ENCODE measurements around the gene NPS. TPM values are rescaled to one million over a fixed set of nuclear protein-coding genes. Genes with fewer than 3 reads are reported as not detected.

NPS gene
- total and polyA plus RNA-seq, 7 donors = not detected

DNA sequence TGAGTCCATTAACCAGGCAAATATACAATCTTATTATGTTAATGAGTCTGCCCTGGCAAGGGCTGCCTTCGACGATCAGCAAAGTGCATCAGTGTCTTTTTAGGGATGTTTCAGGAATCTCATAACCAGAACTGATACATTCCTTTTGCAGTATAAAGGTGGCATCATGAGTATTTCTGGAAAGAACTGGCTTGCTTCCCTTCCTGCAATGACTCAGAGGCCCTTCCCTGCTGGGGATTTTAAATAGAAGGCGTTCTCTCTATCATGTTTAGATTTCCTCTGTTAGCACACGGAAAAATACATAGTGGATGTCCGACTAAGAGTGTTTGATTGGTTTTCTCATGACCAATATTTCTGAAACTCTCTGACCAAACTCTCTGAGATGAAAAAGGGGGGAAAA is 1.8 kb downstream of the NPS start:
- no peak for ATAC-seq
- DNase-seq = no peak
- Histone ChIP-seq H3K27me3 (ENCODE audit: insufficient read depth in 3 of 3, low read length in 2 of 3) (peaks cover 0 to 2% (median 0%) of the 10 kb centered on the region in 3 donors), H3K9me3 (peaks cover 4% of the 10 kb centered on the region), H3K36me3 (ENCODE audit: insufficient read depth in 1 of 2, low read depth in 1 of 2) (no peaks in the 10 kb centered on the region), H3K27ac (no peak overlapping the region), H3K4me3 (no peak overlapping the region), H3K4me1 (no peaks in the 10 kb centered on the region)
- WGBS, 3 donors = 62 to 75% (median 67%) methylated on average over 5 of the region's 5 CpGs
- TF ChIP-seq, protein P1, sequence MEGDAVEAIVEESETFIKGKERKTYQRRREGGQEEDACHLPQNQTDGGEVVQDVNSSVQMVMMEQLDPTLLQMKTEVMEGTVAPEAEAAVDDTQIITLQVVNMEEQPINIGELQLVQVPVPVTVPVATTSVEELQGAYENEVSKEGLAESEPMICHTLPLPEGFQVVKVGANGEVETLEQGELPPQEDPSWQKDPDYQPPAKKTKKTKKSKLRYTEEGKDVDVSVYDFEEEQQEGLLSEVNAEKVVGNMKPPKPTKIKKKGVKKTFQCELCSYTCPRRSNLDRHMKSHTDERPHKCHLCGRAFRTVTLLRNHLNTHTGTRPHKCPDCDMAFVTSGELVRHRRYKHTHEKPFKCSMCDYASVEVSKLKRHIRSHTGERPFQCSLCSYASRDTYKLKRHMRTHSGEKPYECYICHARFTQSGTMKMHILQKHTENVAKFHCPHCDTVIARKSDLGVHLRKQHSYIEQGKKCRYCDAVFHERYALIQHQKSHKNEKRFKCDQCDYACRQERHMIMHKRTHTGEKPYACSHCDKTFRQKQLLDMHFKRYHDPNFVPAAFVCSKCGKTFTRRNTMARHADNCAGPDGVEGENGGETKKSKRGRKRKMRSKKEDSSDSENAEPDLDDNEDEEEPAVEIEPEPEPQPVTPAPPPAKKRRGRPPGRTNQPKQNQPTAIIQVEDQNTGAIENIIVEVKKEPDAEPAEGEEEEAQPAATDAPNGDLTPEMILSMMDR (IDR thresholded peaks at IDR 0.05) = no peak
- intact Hi-C loops (cut with DNase I) = no loop called here

DNA sequence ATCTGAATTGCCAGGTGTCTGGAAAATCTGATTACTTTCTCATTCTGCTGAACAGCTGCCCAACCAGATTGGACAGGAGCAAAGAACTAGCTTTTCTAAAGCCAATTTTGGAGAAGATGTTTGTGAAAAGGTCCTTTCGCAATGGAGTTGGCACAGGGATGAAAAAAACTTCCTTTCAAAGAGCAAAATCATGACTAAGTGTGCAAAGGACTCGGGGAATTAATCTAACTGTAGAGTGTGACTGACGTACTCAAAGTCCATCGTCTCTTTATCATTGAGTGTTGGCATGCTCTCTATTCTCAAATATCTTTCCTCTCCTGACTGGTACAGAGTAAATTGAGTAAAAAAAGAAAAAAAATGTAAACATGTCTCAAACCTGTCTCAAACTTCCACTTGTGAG is 3.3 kb downstream of the NPS start:
- intact Hi-C loops (cut with DNase I) = no loop called here
- DNase-seq = no peak
- peaks cover 0 to 2% (median 0%) of the 10 kb centered on the region in 3 donors for H3K27me3 ChIP-seq (ENCODE audit: insufficient read depth in 3 of 3, low read length in 2 of 3)
- no peak for ATAC-seq
- no peak overlapping the region for H3K4me3 ChIP-seq
- H3K36me3 ChIP-seq (ENCODE audit: insufficient read depth in 1 of 2, low read depth in 1 of 2) = no peaks in the 10 kb centered on the region
- TF ChIP-seq, protein P1 (IDR thresholded peaks at IDR 0.05) = no peak
- H3K27ac ChIP-seq = no peak overlapping the region
- H3K4me1 ChIP-seq = no peaks in the 10 kb centered on the region
- no peaks in the 10 kb centered on the region for H3K9me3 ChIP-seq
- WGBS, 3 donors = 20 to 44% (median 25%) methylated on average over 4 of the region's 4 CpGs

DNA sequence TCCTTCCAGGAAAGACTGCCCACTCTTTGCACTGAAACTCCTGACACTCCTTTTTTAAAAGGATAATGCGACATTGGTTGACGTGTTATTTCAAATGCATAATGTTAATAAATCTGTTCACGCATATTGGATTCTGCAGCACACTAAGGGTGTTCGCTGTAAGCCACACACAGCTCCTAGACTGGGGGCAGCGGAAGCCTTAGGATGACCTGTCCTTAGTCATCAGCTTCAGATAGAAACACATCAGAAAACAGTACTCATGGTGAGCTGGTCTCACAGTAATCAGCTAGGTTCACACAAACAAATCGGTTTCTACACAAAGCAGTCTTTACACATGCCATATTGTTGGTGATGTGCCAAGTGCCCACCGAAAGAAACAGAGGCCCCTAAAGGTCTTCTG is 4.3 kb downstream of the NPS start:
- H3K36me3 ChIP-seq (ENCODE audit: insufficient read depth in 1 of 2, low read depth in 1 of 2) = no peaks in the 10 kb centered on the region
- H3K4me3 ChIP-seq = no peak overlapping the region
- intact Hi-C loops (cut with DNase I) = no loop called here
- 87 to 90% (median 88%) methylated on average over 7 of the region's 7 CpGs for WGBS, 3 donors
- ATAC-seq = no peak
- no peak for DNase-seq
- peaks cover 0 to 2% (median 0%) of the 10 kb centered on the region in 3 donors for H3K27me3 ChIP-seq (ENCODE audit: insufficient read depth in 3 of 3, low read length in 2 of 3)
- TF ChIP-seq, protein P1 (IDR thresholded peaks at IDR 0.05) = no peak
- H3K27ac ChIP-seq = no peak overlapping the region
- H3K9me3 ChIP-seq = no peaks in the 10 kb centered on the region
- no peaks in the 10 kb centered on the region for H3K4me1 ChIP-seq

DNA sequence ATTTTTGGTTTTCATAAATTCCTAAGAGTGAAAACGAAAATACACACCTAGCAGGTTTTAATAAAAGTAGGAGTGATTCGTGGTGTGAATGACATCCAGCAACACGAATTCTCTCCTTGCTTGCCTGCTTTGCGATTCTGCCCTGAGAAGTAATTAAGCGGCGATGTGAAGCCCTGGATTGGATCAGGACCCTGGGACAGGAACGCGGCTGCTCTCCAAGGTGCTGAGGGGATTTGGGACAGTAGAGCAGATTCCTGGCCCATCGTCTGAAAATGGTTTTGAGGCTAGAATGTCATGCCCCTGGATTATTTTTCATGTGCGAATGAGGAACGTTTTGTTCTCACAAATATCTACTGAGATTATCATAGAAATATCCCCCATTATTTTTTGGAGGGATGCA is 7.8 kb downstream of the NPS start:
- no peak overlapping the region for H3K4me3 ChIP-seq
- intact Hi-C loops (cut with DNase I) = no loop called here
- no peaks in the 10 kb centered on the region for H3K36me3 ChIP-seq (ENCODE audit: insufficient read depth in 1 of 2, low read depth in 1 of 2)
- no peaks in the 10 kb centered on the region for H3K9me3 ChIP-seq
- no peak for ATAC-seq
- TF ChIP-seq, protein P1 (IDR thresholded peaks at IDR 0.05) = no peak
- H3K4me1 ChIP-seq = no peaks in the 10 kb centered on the region
- WGBS, 3 donors = 2 to 5% (median 3%) methylated on average over 11 of the region's 11 CpGs
- H3K27ac ChIP-seq = no peak overlapping the region
- no peak for DNase-seq
- no peaks in the 10 kb centered on the region for H3K27me3 ChIP-seq (ENCODE audit: insufficient read depth in 3 of 3, low read length in 2 of 3)

DNA sequence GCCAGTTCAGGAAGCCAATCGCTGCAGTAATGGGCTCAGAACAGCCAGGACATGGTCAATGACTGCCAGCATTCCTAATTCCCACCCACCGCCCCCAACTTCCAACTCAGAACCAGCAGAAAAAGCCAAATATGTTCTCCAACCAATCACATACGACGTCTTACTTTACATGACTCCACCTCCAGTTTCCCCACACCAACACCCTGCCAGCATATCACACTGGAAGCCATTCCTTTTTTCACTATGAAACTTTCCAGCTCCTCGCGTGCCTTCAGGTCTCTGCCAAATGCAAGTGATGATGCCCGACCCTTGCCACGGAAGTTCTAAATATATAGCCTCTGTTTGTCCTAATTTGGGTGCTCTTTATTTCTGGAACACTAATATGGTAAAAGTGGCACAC is 12.5 kb downstream of the NPS start:
- Histone ChIP-seq H3K4me1 (no peaks in the 10 kb centered on the region), H3K9me3 (no peaks in the 10 kb centered on the region), H3K4me3 (no peak overlapping the region), H3K27me3 (ENCODE audit: insufficient read depth in 3 of 3, low read length in 2 of 3) (no peaks in the 10 kb centered on the region), H3K27ac (no peak overlapping the region), H3K36me3 (ENCODE audit: insufficient read depth in 1 of 2, low read depth in 1 of 2) (no peaks in the 10 kb centered on the region)
- DNase-seq (no peak), ATAC-seq (no peak)
- intact Hi-C loops (cut with DNase I) = no loop called here
- WGBS, 3 donors = 36 to 44% (median 44%) methylated on average over 8 of the region's 8 CpGs
- TF ChIP-seq, protein P1 (IDR thresholded peaks at IDR 0.05) = no peak
